ENCODE data around the gene DGCR6L.
"Not testable (repeated sequence)": the region's sequence is repeated elsewhere in the genome, so short reads cannot be mapped to it uniquely, and the experiment has no call there.

GRCh38 chr22:20328569-20328930 is 8.7 kb upstream of the DGCR6L start:
- TF ChIP-seq POLR2A, CTCF (IDR thresholded peaks at IDR 0.05): not testable (repeated sequence)

All from uterus (tissue), 2 donors.